ENCODE data around the gene SH2D3A.
"Not testable (repeated sequence)": the region's sequence is repeated elsewhere in the genome, so short reads cannot be mapped to it uniquely, and the experiment has no call there.

SH2D3A gene

DNA sequence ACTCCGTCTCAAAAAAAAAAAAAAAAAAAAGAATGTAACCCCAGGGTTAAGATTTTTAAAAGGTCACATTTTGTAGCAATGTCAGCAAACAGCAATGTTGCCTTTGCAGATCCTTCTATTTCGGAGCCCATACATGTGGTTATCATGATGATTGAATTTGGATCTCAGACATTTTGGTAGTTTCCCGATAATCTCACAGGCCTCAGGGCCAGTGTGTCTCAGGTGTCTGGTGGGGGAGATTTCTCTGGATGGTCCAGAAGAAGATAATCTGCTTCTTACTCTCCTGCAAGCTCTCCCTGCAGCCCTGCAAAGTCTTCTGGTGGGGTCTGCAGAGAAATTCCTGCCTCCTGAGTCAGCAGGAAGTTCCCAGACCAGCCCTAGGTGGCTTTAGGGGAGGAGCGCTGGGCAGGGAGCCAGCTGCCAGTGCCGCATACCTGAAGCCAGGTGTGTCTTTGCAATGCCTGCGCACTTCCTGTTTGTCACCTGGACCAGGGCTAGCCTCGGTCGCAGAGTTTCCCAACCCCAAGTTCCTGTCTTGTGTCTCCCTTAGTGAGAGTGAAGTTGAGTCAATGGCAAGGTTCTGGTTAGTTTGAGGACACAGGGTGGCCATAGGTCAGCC lies 1.4 kb downstream of the SH2D3A start:
- H3K4me3 ChIP-seq (ENCODE audit: low read depth, low read length): no peak overlapping the region
- in situ Hi-C loops (cut with HindIII; ENCODE audit: low sequenced_read_pairs): no loop called here
- TF ChIP-seq CTCF (IDR thresholded peaks at IDR 0.05; ENCODE audit: low read depth, low read length): no peak
- no peak for DNase-seq (ENCODE audit: low read depth, low spot score)

GRCh38 chr19:6762253-6762797 lies 4.9 kb downstream of the SH2D3A start:
- DNase-seq (ENCODE audit: low read depth, low spot score); in situ Hi-C loops (cut with HindIII; ENCODE audit: low sequenced_read_pairs); H3K4me3 ChIP-seq (ENCODE audit: low read depth, low read length): not testable (repeated sequence)

GRCh38 chr19:6761053-6761676 lies 6.1 kb downstream of the SH2D3A start:
- no peak overlapping the region for H3K4me3 ChIP-seq (ENCODE audit: low read depth, low read length)
- in situ Hi-C loops (cut with HindIII; ENCODE audit: low sequenced_read_pairs): no loop called here
- no peak for DNase-seq (ENCODE audit: low read depth, low spot score)
- no peak for TF ChIP-seq CTCF (IDR thresholded peaks at IDR 0.05; ENCODE audit: low read depth, low read length)

DNA sequence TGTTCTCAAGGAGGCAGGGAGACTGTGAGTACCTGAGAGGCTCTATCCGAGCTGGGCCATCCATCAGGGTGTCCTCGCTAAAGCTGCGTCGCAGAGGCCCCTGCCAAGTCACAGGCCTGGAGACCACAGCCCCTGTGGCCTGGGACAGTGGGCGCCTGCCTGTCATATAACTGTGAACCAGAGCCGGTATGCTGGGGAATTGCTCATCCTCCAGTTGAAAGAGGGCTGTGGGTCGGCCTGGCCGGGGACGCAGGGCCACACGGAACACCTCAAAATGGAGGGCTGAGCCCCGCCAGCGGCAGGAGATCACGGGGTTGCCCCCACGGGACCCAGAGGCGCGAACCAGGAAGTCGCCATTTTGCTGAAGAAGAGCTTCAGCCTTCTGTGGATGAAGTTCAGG lies 6.6 kb downstream of the SH2D3A start:
- in situ Hi-C loops (cut with HindIII; ENCODE audit: low sequenced_read_pairs): no loop called here

GRCh38 chr19:6754653-6755463 lies 12.4 kb downstream of the SH2D3A start:
- no peak for DNase-seq (ENCODE audit: low read depth, low spot score)
- H3K4me3 ChIP-seq (ENCODE audit: low read depth, low read length): no peak overlapping the region
- TF ChIP-seq CTCF (IDR thresholded peaks at IDR 0.05; ENCODE audit: low read depth, low read length): no peak
- in situ Hi-C loops (cut with HindIII; ENCODE audit: low sequenced_read_pairs): no loop called here

More for the DNA sequence above, 6.6 kb downstream of the SH2D3A start:
- no peak for DNase-seq (ENCODE audit: low read depth, low spot score)
- no peak for TF ChIP-seq CTCF (IDR thresholded peaks at IDR 0.05; ENCODE audit: low read depth, low read length)
- no peak overlapping the region for H3K4me3 ChIP-seq (ENCODE audit: low read depth, low read length)

- no peak overlapping the region for H3K4me3 ChIP-seq (ENCODE audit: low read depth, low read length)
- no peak for TF ChIP-seq CTCF (IDR thresholded peaks at IDR 0.05; ENCODE audit: low read depth, low read length)
- no peak for DNase-seq (ENCODE audit: low read depth, low spot score)
- in situ Hi-C loops (cut with HindIII; ENCODE audit: low sequenced_read_pairs): no loop called here
These were observed 13.1 kb downstream of the SH2D3A start for GRCh38 chr19:6754136-6754535.

Measured in astrocyte of the spinal cord (primary cell).